Keratinocyte (primary cell): Measurements from ENCODE around the gene DBX2. TPM values are rescaled to one million over a fixed set of nuclear protein-coding genes. Genes with fewer than 3 reads are reported as not detected.

ENCODE experiments used
- DNase-seq: peaks from one replicate; pipeline ENCODE4 v3.0.0-alpha.2; 2011; ENCODE audit warnings: low read depth, missing footprints, low spot score
- FAIRE-seq: peaks from 2 replicates; lab custom pipeline; 2011; peaks lifted over from hg19 to GRCh38; lab: Jason Lieb, UNC
- H2AFZ ChIP-seq: 2 replicates; pipeline ENCODE4 v1.6.0; 2012; ENCODE audit warnings: low read length, control low read depth, inconsistent platforms; ENCODE audit not compliant: control insufficient read depth
- H3K27ac ChIP-seq: 2 replicates; pipeline ENCODE4 v1.5.1; 2011; ENCODE audit warnings: low read length; ENCODE audit not compliant: control insufficient read depth, insufficient read depth
- H3K27me3 ChIP-seq: 3 replicates; pipeline ENCODE4 v1.6.0; 2011; ENCODE audit warnings: low read length; ENCODE audit not compliant: control insufficient read depth, insufficient read depth; ENCODE audit errors: extremely low read depth
- H3K36me3 ChIP-seq, 2 experiments: 2 replicates in 1 of 2; 3 replicates in 1 of 2; pipeline ENCODE4 v1.5.1; 2011; ENCODE audit warnings: low read length in 2 of 2, mild to moderate bottlenecking in 1 of 2; ENCODE audit not compliant: control insufficient read depth in 2 of 2, insufficient read depth in 2 of 2; ENCODE audit errors: extremely low read depth in 1 of 2
- H3K4me1 ChIP-seq: 3 replicates; pipeline ENCODE4 v1.5.1; 2011; ENCODE audit warnings: low read length; ENCODE audit not compliant: control insufficient read depth, insufficient read depth; ENCODE audit errors: extremely low read depth
- H3K4me2 ChIP-seq: 3 replicates; pipeline ENCODE4 v1.6.0; 2011; ENCODE audit warnings: low read depth, low read length; ENCODE audit not compliant: control insufficient read depth, insufficient read depth; ENCODE audit errors: extremely low read depth
- H3K4me3 ChIP-seq, 3 experiments: fragments of 200-600 bp in 1 of 3; sonication (generic) in 1 of 3; 2 replicates in 2 of 3; 3 replicates in 1 of 3; pipeline ENCODE4 v1.5.1; 2011 to 2016; ENCODE audit warnings: low read length in 3 of 3, mild to moderate bottlenecking in 3 of 3, control low read depth in 2 of 3, inconsistent platforms in 1 of 3, low read depth in 1 of 3, mixed read lengths in 1 of 3, mixed run types in 1 of 3, moderate library complexity in 1 of 3; ENCODE audit not compliant: control insufficient read depth in 2 of 3, insufficient read depth in 2 of 3; ENCODE audit errors: extremely low read depth in 1 of 3
- H3K79me2 ChIP-seq: 2 replicates; pipeline ENCODE4 v1.6.0; 2012; ENCODE audit warnings: low read length; ENCODE audit not compliant: control insufficient read depth, insufficient read depth
- H3K9ac ChIP-seq: 3 replicates; pipeline ENCODE4 v1.6.0; 2011; ENCODE audit warnings: low read length; ENCODE audit not compliant: control insufficient read depth, insufficient read depth; ENCODE audit errors: extremely low read depth
- H3K9me1 ChIP-seq: 3 replicates; pipeline ENCODE4 v1.6.0; 2011; ENCODE audit warnings: low read length; ENCODE audit not compliant: control insufficient read depth, insufficient read depth; ENCODE audit errors: extremely low read depth
- H3K9me3 ChIP-seq: 2 replicates; pipeline ENCODE4 v1.5.1; 2012; ENCODE audit warnings: low read depth, low read length; ENCODE audit not compliant: control insufficient read depth
- H4K20me1 ChIP-seq: 3 replicates; pipeline ENCODE4 v1.6.0; 2011; ENCODE audit warnings: low read length; ENCODE audit not compliant: control insufficient read depth, insufficient read depth; ENCODE audit errors: extremely low read depth
- EZH2 ChIP-seq: IDR thresholded peaks from one replicate; pipeline ENCODE4 v1.6.1; 2012; ENCODE audit warnings: inconsistent platforms, mild to moderate bottlenecking, low read length, moderate library complexity
- dilution Hi-C: fragments of 300-500 bp; cut with MboI; formaldehyde crosslinking; loops from one replicate; pipeline ENCODE4 v1.7.0; 2020; ENCODE audit warnings: low sequenced_read_pairs; ENCODE audit not compliant: extremely low pct_ligation_motif_present
- polyA plus RNA-seq, 5 experiments: library from polyadenylated mRNA; depleted of rRNA in 3 of 5; stranded (reverse) in 3 of 5; stranded (forward) in 1 of 5; unstranded in 1 of 5; fragments of >200 nt; gene quantifications; 1 replicate in 1 of 5; 2 replicates in 3 of 5; 3 replicates in 1 of 5; pipeline versions ENCODE4 v1.2.1 to v1.2.3, GENCODE V29; 2011 to 2012; ENCODE audit warnings: missing spikeins in 2 of 5, low read depth in 1 of 5, low replicate concordance in 1 of 5
- TF ChIP-seq, protein P1 (sequence below), 3 experiments: IDR thresholded peaks in 1 of 3; conservative IDR thresholded peaks in 1 of 3; optimal IDR thresholded peaks in 1 of 3; 2 replicates in 2 of 3; 3 replicates in 1 of 3; pipeline versions ENCODE3 to v1.5.1; 2011; ENCODE audit warnings: low read length in 3 of 3, mild to moderate bottlenecking in 3 of 3, moderate library complexity in 2 of 3, control low read depth in 1 of 3, inconsistent platforms in 1 of 3; ENCODE audit not compliant: insufficient read depth in 2 of 3; ENCODE audit errors: extremely low read depth in 1 of 3

Gene DBX2
- polyA plus RNA-seq, 1 donor (not counting 4 experiments of a cell fraction or from before 2014, with no cell fraction given): not detected

DNA sequence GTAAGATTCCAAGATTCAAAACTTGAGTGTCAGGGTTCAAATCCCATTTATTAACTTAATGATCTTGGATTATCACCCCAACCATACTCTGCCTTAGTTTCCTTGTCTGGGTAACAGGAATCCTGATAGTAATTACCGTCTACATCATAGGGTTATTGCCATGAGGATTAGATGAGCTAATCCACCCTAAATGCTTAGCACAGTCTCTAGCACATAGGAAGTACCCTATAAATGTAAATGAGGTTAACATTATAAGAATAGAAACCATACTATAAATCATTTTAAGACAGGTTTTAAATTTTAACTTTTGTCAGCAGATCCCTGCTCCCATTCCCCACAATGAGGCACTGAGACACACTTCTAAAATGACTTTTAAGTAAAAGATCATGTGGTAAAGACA is 36.5 kb downstream of the DBX2 start:
- H3K36me3 ChIP-seq: no peaks in the 10 kb centered on the region
- no peaks in the 10 kb centered on the region for H3K9me1 ChIP-seq
- TF ChIP-seq, protein P1, sequence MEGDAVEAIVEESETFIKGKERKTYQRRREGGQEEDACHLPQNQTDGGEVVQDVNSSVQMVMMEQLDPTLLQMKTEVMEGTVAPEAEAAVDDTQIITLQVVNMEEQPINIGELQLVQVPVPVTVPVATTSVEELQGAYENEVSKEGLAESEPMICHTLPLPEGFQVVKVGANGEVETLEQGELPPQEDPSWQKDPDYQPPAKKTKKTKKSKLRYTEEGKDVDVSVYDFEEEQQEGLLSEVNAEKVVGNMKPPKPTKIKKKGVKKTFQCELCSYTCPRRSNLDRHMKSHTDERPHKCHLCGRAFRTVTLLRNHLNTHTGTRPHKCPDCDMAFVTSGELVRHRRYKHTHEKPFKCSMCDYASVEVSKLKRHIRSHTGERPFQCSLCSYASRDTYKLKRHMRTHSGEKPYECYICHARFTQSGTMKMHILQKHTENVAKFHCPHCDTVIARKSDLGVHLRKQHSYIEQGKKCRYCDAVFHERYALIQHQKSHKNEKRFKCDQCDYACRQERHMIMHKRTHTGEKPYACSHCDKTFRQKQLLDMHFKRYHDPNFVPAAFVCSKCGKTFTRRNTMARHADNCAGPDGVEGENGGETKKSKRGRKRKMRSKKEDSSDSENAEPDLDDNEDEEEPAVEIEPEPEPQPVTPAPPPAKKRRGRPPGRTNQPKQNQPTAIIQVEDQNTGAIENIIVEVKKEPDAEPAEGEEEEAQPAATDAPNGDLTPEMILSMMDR (optimal IDR thresholded peaks at IDR 0.05 in 1 of 3, IDR thresholded peaks at IDR 0.05 in 1 of 3, conservative IDR thresholded peaks at IDR 0.05 in 1 of 3; ENCODE audit: extremely low read depth in 1 of 3, insufficient read depth in 2 of 3, low read length in 3 of 3): no peak
- no peak for TF ChIP-seq EZH2
- no peaks in the 10 kb centered on the region for H4K20me1 ChIP-seq
- no peaks in the 10 kb centered on the region for H3K27me3 ChIP-seq
- no peaks in the 10 kb centered on the region for H3K4me1 ChIP-seq
- no peak overlapping the region for H2AFZ ChIP-seq
- no peaks in the 10 kb centered on the region for H3K9me3 ChIP-seq
- H3K4me2 ChIP-seq: no peak overlapping the region
- no peak overlapping the region for H3K27ac ChIP-seq
- H3K79me2 ChIP-seq: no peaks in the 10 kb centered on the region
- H3K9ac ChIP-seq: no peak overlapping the region
- dilution Hi-C loops: no loop called here
- FAIRE-seq (no peak), DNase-seq (no peak)
- no peak overlapping the region for H3K4me3 ChIP-seq

DNA sequence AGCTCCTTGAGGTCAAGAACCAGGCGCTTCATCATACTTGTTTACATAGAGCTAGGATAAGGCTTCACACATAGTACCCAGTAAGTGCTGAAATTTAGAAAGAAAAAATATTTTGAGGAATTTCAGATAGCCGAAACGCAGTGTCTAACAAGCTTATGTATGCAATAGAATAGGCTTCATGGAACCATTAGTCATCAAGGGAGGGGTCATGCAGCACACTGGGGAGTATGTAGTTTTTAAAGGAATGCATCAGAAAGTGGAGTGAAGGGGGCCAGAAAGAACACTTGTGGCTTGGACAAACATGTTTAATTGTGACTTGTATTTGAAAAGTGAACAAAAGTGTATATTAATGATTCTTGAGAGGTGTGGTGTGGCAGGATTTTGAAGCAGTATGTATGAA is 38.1 kb downstream of the DBX2 start:
- Histone ChIP-seq H3K4me3 (no peak overlapping the region), H3K9me3 (no peaks in the 10 kb centered on the region), H2AFZ (no peak overlapping the region), H4K20me1 (no peaks in the 10 kb centered on the region), H3K4me1 (no peaks in the 10 kb centered on the region), H3K27ac (no peak overlapping the region), H3K79me2 (no peaks in the 10 kb centered on the region), H3K27me3 (no peaks in the 10 kb centered on the region), H3K36me3 (no peaks in the 10 kb centered on the region), H3K9me1 (no peaks in the 10 kb centered on the region), H3K4me2 (no peak overlapping the region), H3K9ac (no peak overlapping the region)
- DNase-seq (no peak), FAIRE-seq (no peak)
- dilution Hi-C loops: no loop called here
- TF ChIP-seq, protein P1 (optimal IDR thresholded peaks at IDR 0.05 in 1 of 3, IDR thresholded peaks at IDR 0.05 in 1 of 3, conservative IDR thresholded peaks at IDR 0.05 in 1 of 3; ENCODE audit: extremely low read depth in 1 of 3, insufficient read depth in 2 of 3, low read length in 3 of 3): no peak
- TF ChIP-seq EZH2: no peak
